ENCODE measurements around the gene SMARCC2.

The SMARCC2 gene

DNA sequence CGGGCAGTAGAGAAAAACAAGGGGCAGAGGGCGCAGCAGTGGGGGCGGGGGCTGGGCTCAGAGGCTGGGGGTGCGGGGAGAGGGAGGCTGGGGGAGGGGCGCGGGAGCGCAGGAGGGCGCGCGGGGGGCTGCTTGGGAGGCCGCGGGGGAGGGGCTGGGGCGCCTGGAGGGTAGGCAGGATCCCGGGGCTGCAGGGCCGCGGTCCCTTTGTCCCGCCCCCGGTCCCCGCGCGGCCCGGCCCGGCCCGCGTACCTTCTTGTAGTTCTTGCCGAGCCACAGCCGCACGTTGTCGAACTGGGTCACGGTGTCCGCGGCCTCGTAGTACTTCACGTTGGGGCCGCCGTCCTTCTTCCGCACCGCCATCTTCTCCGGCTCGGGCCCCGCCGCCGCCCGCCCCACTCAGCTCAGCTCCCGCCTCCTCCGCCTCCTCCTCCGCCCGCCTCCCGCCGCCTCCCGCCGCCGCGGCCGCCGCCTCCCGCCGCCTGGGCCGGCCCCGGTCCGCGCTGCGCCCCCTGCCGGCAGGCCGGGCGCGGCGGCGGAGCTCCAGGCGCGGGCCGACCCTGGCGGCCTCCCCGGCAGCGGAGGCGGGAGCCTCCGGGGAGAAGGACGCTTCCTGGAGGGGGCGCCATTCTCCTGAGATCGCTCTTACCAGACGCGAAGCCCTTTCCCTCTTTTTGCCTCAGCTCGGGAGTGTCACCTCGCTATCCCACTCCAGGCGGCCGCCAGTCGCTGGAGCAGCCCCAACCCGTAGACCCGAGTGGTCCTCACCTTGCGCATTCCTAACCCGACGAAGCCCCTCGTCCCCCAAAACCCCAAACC is at the start of gene SMARCC2:
TSS of gene SMARCC2 (minus strand) at position 385 of the 819 bp plus-strand sequence. CDS start at position 363, 22 bp downstream.
- peak; percentile 96 for DNase-seq (ENCODE audit: low spot score)

DNA sequence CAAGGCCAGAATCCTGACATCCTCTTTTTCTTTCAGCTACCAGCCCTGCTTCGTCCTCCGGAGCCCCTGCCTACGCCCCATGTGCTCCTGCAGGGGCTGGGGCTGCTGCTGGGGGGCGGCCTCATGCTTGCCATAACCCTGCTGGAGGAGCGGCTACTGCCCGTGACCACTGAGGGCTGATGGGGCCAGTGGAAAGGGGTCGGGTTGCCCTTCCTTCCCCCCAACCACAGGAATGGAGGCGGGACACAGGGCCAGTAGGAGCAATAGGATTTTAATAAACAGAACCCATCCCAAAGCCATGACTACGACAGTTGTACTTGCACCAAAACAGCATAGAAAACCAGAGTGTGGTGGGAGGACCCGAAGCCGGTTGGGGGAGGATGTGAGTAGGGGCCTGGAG is 48.3 kb upstream of the SMARCC2 start:
- no peak for DNase-seq (ENCODE audit: low spot score)

DNA sequence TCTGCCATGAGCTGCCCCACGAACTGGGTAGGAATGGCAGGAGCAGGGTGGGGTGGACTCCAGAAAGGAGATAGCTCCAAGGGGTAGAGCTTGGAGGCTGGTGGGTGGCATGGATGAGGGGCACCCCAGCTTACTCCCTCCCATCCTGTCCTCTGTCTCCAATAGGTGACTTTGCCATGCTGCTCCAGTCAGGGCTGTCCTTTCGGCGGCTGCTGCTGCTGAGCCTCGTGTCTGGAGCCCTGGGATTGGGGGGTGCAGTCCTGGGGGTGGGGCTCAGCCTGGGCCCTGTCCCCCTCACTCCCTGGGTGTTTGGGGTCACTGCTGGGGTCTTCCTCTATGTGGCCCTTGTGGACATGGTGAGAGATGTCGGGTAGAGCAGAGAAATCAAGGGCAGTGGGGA is 47.7 kb upstream of the SMARCC2 start:
- DNase-seq (ENCODE audit: low spot score): no peak

DNA sequence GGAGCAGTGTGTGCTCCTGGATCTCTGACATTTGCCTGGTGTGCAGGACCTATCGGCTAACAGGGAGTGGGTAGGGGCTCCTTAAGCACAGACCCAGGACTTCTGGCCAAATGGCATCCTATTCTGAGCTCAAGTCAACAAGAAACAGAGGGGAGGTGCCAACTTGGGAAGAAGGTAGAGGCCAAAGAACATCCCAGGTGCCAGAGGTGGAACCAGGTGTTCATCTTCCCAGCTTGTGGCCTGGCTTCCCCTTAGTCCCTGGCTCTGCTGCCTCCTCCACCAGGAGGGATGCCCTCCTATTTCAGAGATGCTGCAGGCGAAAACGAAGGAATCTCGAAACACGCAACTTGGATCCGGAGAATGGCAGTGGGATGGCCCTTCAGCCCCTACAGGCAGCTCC is 46.8 kb upstream of the SMARCC2 start:
- DNase-seq (ENCODE audit: low spot score): no peak

DNA sequence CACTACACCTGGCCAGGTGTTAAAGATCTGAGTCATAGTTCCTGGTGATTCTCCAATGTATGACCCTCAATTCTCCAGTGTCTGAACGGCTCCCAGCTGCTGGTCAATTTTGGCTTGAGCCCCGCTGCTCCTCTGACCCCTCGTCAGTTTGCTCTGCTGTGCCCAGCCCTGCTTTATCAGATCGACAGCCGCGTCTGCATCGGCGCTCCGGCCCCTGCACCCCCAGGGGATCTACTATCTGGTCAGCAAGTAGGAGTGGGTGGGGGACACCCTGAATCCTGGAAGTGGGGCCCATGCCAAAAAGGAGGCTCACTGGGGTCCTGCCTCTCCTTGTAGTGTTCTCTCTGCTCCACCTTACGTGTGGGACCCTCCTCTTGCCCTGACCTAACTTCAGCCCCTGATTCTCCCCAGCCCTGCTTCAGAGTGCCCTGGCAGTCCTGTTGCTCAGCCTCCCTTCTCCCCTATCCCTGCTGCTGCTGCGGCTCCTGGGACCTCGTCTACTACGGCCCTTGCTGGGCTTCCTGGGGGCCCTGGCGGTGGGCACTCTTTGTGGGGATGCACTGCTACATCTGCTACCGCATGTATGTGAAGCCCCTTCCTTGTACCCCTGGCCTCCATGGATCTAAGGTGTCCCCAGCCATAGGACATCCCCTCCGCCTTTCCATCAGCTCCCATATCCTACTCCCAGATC is 45.6 kb upstream of the SMARCC2 start:
- DNase-seq (ENCODE audit: low spot score): no peak

DNA sequence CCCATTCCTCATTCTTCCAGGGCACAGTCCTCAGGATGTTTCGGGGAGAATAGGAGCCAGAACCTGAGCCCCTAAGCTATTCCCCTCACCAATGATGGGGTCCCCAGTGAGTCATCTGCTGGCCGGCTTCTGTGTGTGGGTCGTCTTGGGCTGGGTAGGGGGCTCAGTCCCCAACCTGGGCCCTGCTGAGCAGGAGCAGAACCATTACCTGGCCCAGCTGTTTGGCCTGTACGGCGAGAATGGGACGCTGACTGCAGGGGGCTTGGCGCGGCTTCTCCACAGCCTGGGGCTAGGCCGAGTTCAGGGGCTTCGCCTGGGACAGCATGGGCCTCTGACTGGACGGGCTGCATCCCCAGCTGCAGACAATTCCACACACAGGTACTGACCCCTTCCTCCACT is 41.9 kb upstream of the SMARCC2 start:
- no peak for DNase-seq (ENCODE audit: low spot score)

DNA sequence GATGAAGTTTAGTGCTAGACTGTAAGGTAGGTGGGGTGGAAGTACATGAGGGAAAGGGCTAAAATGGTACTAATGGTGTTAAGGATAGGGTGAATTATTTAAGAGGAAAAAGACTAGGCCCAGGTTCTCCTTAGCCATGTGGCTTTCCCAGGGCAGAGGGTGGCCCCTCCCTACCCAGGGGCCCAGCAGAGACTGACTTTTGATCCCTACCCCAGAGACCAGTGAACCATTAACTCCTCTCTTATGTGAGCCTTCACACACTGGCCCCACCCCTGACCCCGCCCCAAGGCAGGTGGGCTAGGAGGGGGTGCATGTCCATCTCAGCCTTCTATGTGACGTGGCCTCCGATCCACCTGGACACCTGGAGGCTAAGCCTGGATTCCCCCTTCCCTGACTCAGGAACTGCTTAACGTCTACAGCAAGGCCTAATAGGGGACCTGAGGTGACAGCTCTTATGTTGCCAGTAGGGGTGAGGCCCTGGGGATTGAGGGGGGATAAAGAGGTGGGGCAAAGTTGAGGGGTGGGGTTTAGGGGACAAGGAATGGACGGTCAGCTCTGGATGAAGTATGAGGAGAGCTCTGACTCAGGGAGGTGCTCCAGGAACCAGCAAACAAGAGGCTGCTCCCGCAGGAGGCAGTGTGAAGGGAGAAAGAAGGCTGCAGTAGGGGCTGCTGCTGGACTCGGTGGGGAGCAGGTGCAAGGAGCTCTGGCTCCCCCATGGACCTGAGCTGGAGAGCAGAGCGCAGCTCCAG is 41.3 kb upstream of the SMARCC2 start:
- DNase-seq (ENCODE audit: low spot score): no peak

DNA sequence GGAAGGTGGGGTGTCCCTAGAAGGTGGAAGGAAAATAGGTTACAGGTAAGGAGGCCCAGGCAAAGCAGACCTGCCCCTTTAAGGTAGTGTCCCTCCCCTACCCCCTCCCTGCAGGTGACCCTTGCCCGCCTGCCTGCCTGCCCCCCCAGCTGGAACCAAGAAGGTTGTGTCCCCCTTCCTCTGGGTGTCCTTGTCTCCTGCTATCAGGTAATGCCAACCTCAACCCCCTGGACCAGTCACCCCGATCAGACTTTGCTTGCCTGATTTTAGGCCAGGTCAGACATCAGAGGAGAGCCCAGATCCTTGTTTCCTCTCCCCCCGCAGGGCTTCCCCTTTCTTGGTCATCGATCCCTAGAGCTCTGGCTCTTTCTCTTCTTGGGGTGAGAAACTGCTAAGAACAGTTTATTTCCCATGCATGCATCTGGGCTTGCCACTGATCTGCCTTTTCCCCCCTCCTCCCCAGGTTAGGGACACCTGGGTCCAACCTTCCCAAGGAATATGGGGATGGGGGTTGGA is 40.7 kb upstream of the SMARCC2 start, which contains the start of gene SLC39A5:
TSS of gene SLC39A5 (plus strand) at position 136 of the 516 bp plus-strand sequence. CDS start 1,224 bp downstream, outside the sequence.
- no peak for DNase-seq (ENCODE audit: low spot score)

DNA sequence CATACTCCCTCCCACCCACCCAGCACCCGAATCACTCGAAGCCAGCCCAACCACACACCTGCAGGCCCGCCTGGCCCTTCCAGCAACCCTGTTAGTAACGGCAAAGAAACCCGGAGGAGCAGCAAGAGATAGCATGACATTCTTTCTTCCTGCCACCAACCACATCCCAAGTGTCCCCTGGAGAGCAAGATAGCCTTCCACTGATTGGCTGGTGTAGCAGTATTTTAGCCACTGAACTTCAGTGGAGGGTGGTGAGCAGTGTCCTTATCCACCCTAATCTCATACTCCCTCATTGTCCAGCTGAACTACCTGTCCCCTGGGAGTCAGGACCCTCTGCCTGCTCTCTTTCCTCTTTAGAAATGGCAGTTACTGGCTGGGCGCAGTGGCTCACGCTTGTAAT is 39.8 kb upstream of the SMARCC2 start:
- DNase-seq (ENCODE audit: low spot score): no peak

DNA sequence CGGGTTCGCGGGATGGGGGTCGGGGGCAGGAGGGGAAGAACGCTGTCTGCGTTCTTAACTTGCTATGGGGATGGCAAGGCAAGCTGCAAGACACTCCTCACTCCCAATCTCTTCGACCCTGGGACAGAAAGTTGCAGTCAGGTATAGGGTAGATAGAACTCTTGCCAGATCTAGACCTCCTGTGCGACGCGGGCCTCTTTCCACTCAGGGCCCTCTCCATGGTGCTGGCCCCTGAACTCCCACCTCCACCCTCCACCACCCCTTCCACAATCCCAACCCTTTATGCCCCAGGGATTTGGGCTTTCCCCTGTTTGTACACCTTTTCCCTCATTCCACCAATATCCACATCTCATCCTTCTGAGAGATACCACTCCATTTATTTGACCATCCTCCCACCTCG is 35.7 kb upstream of the SMARCC2 start:
- DNase-seq (ENCODE audit: low spot score): no peak

DNA sequence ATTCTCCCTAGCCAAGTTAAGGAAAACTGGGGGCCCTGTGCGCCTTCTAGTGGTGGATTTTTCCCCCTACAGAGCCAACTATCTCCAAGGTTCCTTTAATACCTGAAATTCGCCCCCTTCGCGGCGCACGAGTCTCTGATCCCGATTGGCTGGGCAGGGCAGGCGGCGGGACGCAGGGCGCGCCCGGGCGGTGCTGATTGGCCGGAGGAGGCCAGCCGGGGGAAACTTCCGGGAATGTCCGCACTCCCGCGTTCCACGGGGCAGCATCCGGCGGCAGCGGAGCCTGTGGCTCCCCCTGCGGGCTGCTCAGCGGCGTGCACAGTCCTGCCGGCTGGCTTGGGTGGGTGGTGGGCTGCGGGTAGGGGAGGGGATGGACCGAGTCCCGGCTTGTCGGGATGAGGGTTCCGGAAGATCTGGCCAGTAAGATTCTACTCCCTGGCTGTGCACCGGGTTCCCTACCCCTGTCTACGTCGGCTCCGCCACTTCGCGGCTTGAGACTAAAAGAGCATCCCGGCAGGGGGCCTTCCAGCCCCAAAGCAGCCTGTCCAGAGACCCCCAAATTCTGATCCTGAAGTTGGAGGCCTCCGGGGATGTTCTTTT is 34.9 kb upstream of the SMARCC2 start, which contains the start of gene NABP2:
TSS of gene NABP2 (plus strand) at position 241 of the 600 bp plus-strand sequence. CDS start 515 bp downstream, outside the sequence.
- peak; percentile 99 for DNase-seq (ENCODE audit: low spot score)

DNA sequence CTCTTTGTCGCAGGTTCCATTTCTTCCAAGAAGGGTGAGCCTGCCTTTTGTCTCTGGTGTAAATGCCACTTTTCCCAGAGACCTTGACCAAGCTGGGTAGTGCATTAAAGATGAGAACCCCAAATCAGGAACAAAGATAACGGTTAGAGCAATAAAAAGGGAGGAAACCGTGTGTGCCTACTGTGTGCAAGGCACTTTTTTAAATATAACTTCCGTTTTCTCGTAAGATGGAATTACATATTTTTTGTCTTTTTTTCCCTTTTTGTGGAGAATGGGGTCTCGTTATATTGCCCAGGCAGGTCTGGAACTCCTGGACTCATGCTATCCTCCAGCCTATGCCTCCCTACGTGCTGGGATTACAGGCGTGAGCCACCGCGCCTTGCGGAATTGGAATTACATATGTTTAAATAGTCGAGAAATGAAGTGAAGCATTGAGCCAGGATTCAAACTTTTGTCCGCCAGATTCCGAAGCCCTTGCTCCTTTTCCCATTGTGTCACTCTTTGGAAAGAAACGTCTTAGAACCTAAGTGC is 34.4 kb upstream of the SMARCC2 start:
- no peak for DNase-seq (ENCODE audit: low spot score)

DNA sequence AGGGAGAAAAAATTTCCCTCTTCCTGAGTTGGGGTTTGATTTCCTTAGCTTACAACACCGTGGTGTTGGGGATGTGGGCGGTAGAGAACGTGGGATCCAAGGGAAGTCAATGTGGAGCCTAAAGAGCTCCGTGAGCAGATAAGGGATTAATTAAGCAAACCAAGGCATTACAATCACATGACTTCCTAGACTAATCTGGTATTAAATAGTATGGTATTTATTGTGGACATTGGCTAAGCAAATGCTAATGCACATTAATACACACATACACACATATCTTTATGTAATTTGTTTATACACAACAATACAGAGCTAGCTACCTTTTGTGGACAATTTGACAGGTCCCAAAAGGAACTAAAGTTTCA is 33.2 kb upstream of the SMARCC2 start:
- DNase-seq (ENCODE audit: low spot score): no peak

DNA sequence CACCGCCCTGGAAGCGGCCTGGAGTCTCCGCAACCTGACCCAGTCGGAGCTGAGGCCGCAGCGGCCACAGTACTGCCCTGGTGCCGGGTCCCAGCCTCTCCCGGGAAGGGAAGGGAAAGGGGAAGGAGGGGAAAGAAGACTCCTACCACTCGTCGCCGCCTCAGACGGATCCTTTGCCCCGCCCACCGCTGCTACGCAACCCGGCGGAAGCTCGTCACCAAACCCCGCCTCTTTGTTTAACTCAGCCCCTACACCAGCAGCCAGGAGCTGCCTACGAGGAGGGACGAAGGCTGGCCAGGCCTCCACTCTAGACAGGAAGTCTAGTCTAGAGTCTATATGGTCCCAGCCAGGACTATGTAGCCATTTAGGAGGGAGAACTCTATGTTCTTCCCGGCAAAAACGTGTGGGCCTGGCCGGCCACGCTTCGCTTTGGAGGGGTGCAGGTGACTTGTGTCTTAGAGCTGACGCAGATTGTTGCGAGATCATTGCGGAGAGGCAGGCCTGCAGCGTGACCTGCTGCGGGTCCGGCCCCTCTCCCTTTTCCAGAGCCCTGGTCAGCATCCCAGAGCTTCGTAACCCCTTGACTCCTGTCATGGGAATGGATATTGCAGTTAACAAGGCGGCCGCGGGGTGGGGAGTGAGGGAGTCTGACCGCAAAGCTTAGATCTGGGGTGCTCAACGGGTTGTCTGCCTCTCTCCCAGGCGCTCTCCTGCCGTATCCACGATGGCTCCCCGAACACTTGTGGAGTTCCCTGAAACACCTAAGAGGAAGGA is 32.7 kb upstream of the SMARCC2 start, which contains the start of gene RNF41:
TSS of gene RNF41 (minus strand) at position 166 of the 774 bp plus-strand sequence. CDS start 7,875 bp downstream, outside the sequence.
- DNase-seq (ENCODE audit: low spot score): peak; percentile 95

DNA sequence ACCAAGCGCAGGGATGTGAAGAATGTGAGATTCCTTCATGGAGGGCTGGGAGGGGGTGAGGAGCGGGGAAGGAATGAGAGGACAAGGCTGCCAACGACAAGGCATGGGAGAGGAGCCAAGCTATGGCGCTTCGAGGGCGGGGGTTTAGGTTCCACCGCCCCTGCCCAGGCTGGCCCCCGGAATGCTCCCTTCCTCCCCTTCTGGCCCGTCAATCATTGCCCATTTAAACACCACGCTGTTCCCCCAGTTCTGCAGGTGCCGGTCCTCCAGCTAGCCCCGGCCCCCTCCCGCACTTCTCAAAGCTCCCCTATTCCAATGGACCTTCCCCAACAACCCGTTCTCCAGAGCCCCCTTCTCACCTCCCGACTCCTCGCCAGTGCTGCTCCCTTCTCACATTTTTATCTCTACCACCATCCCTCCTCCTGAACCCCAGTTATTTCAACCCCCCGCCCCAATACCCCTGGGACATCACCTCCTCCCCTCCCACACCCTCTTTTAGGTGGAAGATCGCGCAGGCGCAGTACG is 32.0 kb upstream of the SMARCC2 start:
- peak; percentile 88 for DNase-seq (ENCODE audit: low spot score)

DNA sequence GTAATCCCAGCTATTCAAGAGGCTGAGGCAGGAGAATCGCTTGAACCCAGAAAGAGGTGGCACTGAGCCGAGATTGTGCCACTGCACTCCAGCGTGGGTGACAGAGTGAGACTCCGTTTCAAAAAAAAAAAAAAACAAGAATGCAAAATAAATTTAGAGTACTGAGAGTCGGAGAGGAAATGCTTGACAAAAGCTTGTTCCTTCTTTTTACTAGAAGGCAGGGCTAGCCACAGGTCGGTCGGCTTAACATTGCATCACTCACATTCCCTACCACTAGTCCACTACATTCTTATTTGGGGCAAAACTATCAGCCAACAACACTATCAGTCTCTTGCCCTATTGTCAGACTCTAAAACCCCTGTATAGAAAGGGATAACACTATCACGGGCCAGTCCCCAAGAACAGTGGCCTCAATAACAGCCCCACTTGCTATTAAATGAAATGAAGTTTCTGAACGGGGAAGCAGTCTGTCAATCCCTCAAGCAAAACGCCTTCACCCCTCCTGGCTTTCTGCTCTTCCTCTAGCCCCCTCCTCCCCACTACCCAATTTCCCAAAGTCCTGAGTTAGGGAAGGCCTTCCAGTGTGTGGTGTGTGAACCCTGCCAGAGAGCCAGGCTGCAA is 31.4 kb upstream of the SMARCC2 start:
- DNase-seq (ENCODE audit: low spot score): peak; percentile 41

DNA sequence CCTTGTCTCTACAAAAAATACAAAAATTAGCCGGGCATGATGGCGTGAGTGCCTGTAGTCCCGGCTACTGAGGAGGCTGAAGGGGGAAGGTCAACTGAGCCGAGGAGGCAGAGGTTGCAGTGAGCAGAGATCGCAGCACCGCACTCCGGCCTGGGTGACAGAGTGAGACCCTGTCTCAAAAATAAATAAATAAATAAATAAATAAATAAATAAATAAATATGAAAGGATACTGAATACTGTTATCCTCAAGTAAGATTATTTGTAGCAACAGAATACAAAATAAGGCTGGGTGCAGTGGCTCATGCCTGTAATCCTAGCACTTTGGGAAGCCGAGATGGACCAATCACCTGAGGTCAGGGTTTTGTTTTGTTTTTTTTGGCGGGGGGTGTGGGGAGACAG is 30.6 kb upstream of the SMARCC2 start:
- DNase-seq (ENCODE audit: low spot score): no peak

DNA sequence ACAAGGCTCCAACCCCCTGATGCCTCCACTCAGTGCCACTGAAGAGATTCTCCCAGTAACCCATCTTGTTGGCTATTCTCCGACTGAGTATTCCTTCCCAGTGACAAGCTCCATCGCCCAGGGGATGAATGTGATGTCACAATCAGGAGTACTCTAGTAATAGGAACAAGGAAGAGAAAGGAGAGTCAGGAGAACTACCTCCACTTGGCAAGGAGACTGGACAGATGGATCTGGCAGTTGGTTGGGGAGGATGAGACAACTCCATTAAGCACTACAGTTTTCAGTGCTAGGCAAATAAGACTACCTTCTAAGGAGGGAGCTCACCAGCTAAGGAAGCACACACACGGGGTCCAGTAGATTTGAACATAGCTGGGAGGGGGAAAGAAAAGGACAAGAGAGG is 27.2 kb upstream of the SMARCC2 start:
- DNase-seq (ENCODE audit: low spot score): no peak

DNA sequence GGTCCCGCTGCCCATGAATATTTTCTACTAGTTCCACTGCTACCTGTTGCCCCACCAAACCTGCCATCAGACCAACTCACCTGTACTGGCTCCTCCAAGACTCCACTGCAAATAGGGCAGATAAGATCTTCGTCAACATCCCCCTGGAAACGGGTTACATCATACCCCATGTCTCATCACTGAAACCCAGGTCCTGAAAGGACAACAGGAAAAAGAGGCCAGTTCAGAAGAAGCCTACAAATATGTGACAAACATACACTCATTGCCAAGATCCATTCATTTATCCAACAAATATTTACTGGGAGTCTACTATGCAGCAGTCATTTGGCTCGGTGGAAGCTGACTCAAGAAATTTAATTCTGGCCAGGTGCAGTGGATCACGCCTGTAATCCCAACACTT is 24.6 kb upstream of the SMARCC2 start:
- DNase-seq (ENCODE audit: low spot score): no peak

DNA sequence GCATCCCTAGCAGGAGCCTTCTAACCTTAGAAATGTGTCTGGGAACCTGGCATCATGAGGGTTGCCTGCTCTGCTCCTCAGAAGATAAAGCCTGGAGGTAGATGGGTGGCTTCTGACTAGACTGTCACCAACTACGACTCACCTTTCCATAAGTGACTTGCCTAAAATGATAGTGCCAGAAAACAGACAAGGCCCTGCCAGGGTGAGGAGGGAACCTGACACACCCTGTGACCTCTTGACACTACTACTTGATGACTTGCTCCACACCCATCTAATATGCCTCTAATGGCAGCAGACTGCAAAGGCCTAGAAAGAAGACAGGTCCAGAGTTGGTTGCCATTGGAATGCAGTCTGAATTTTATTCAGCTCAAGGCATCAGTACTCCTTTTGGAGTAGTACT is 23.1 kb upstream of the SMARCC2 start:
- no peak for DNase-seq (ENCODE audit: low spot score)

All from AG08396 (cell line).